T-helper 17 cell (primary cell): ENCODE measurements around the gene FOXO6. TPM values are rescaled to one million over a fixed set of nuclear protein-coding genes. Genes with fewer than 3 reads are reported as not detected.

Experiments
- ATAC-seq: fragments of 150-1000 bp; cut with Tn5 transposase; 2 replicates; pipeline ENCODE4 v1.10.0; 2021; ENCODE audit warnings: mild to moderate bottlenecking, moderate library complexity
- DNase-seq, 3 donors: peaks; one replicate each; pipeline versions ENCODE4 v3.0.0 to v3.0.0-alpha.2; 2020 to 2021
- H3K9me3 ChIP-seq: one replicate; pipeline ENCODE4 v1.7.0; 2013; ENCODE audit warnings: low read length, mild to moderate bottlenecking; ENCODE audit not compliant: control insufficient read depth, poor library complexity, severe bottlenecking
- H3K27ac Mint-ChIP-seq: one replicate; pipeline ENCODE4 v1.8.0; 2022; ENCODE audit warnings: mild to moderate bottlenecking, moderate library complexity, mixed read lengths
- H3K27me3 Mint-ChIP-seq: one replicate; pipeline ENCODE4 v1.8.0; 2022; ENCODE audit warnings: mixed read lengths
- H3K36me3 Mint-ChIP-seq: one replicate; pipeline ENCODE4 v1.8.0; 2022; ENCODE audit warnings: low read depth, mixed read lengths
- H3K4me1 Mint-ChIP-seq: one replicate; pipeline ENCODE4 v1.8.0; 2022; ENCODE audit warnings: mild to moderate bottlenecking, mixed read lengths
- H3K4me3 Mint-ChIP-seq: one replicate; pipeline ENCODE4 v1.8.0; 2022; ENCODE audit warnings: mild to moderate bottlenecking, moderate library complexity, mixed read lengths
- total RNA-seq, 4 donors: library from RNA in 2 of 4; stranded (reverse) in 2 of 4; gene quantifications; one replicate each; pipeline ENCODE4 v1.2.3 and lab custom pipeline; 2022 to 2026

FOXO6 gene
- total RNA-seq (1 to 10 TPM in 1 of 2 donors, under 1 TPM in 1; 0.86 to 1.8 TPM), total RNA-seq (lab: John Stamatoyannopoulos, UW) (0.23 to 0.68 reads per million in 2 donors)

DNA sequence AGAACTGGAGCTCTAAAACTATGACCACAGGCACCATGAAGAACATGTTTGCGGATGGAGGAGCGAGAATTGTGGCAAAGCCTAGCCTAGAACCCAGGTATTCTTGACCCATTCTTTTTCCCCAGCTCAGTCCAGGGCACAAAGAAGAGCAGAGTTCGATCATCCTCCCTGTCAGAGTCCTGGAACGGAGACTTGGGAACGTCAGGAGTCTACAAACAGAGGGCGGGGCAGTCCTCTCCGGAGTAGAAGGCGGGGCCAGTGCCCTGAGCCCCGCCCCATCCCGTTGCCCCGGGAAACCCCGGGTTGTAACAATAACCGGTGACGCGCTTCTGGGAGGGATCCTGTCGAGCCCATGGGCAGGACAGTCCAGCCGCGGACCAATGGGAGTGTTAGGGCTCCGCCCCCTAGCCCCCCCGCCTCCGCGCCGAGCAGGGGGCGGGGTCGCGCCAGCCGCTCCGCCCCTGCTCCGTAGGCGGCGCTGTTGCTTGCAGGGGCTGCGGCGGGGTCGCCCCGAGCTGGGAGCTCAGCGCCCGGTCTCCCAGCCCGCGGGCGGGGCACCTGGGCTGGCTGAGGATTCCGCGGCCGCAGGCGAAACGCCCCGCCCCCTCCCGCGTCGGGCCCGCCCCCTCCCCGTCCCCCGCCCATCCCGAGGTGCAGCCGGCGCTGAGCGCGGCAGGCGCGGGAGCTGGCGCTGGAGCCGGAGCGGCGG lies at the start of gene FOXO6:
TSS of gene FOXO6 (plus strand) at position 649 of the 709 bp plus-strand sequence.
- DNase-seq (peak; percentile 88 to 91 (median 88)), ATAC-seq (peak; percentile 92)
- H3K9me3 ChIP-seq, result no peaks in the 10 kb centered on the region
- peaks cover 4% of the 10 kb centered on the region for H3K36me3 Mint-ChIP-seq
- H3K4me3 Mint-ChIP-seq, result peak within 1 kb of the TSS; percentile 76
- peak within 1 kb of the TSS; percentile 91 for H3K27ac Mint-ChIP-seq
- peaks cover 32% of the 10 kb centered on the region for H3K27me3 Mint-ChIP-seq
- H3K4me1 Mint-ChIP-seq, result peaks cover 15% of the 10 kb centered on the region

DNA sequence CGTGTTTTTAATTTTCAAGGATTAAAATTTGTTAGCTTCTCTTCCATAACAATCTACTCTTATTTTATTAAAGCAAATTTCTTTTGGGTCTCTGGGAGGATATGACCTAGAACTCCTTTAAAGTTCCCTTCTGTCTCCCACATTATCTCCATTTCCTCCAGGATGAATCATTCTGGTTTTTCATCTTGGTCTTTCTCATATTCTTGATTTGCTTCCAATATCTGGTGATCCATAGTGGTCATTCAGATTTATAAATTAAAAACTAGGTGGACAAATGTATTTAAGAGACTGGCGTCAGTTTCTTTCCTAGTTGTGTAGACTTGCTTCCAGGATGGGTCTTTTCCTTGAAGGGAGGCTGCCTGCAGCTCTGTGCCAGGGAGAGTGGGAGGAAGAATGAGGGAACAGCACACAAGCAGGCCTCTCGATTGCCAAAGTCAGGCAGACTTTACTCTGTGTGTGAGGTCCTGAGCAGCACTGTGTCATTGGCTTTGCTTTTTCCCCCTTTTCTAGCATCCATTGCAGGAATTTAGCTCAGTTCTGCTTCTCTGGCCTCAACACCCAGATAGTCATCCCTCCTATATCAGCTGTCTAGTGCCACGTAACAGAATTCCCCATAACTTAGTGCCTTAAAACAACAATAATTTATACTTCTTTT lies 48.1 kb upstream of the FOXO6 start:
- Mint-ChIP-seq H3K4me3 (no peak overlapping the region), H3K27ac (no peak overlapping the region), H3K36me3 (peaks cover 3% of the 10 kb centered on the region), H3K27me3 (peaks cover 33% of the 10 kb centered on the region), H3K4me1 (peaks cover 4% of the 10 kb centered on the region)
- ATAC-seq (no peak), DNase-seq (no peak)
- no peaks in the 10 kb centered on the region for H3K9me3 ChIP-seq

DNA sequence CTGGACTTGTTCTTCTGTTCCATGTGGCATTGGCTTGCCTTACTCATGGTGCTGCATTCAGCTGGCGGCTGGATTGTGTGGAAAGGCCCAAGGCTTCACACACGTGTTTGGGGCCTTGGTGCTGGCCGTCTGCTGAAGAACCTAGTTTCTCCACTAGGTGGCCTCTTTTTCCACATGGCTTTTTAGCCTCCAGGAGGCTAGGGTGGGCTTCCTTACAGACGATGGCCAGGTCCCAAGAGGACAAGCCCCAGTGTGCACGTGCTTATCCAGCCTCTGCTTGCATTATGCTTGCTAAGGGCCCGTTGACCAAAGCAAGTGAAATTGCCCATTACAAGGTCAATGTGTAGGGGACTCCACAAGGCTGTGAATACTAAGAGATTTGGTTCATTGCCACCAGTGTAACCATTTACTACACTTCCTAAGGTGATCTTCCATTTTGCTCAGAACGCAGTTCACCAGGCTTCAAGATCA lies 47.5 kb upstream of the FOXO6 start:
- no peaks in the 10 kb centered on the region for H3K9me3 ChIP-seq
- peaks cover 39% of the 10 kb centered on the region for H3K27me3 Mint-ChIP-seq
- no peak overlapping the region for H3K27ac Mint-ChIP-seq
- H3K4me1 Mint-ChIP-seq, result peaks cover 4% of the 10 kb centered on the region
- no peak overlapping the region for H3K4me3 Mint-ChIP-seq
- ATAC-seq (no peak), DNase-seq (no peak)
- H3K36me3 Mint-ChIP-seq, result peaks cover 3% of the 10 kb centered on the region

DNA sequence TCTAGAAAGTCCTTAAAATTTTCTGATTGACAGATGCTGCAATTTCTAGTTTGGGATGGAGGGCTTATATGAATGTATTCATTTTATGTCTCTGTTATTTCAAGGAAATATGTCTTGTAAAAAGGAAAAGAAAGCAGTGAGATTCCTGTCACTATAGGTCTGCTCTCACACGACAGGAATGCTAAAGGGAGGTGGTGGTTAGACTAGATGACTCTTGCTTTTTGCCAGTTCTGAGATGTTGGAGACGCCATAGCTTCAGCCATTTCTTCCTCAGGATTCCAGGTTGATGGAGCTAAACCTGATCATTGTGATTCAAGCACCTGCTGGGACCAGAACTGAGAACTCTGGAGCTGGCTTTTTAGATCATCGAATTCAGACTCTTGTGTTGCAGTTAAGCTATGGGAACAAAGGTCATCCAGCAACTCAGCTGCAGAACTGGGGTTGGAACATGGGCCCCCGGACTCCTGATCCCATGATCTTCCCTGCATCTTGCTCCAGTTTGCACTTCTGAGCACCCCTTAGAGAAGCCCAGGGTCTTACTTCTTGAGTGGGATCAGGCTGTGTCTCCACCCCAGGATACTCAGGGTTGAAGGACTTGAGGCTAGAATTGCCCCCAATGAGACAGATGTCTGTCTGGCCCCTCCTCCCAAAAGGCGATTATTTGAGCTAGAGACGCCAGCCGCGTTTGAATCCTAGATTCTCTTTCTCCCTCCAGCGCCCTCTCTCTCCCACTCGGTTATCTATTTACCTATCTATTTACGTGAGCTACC lies 46.7 kb upstream of the FOXO6 start:
- H3K4me3 Mint-ChIP-seq, result no peak overlapping the region
- H3K4me1 Mint-ChIP-seq, result peaks cover 4% of the 10 kb centered on the region
- DNase-seq, result no peak
- H3K27me3 Mint-ChIP-seq, result peaks cover 45% of the 10 kb centered on the region
- no peaks in the 10 kb centered on the region for H3K9me3 ChIP-seq
- H3K27ac Mint-ChIP-seq, result no peak overlapping the region
- H3K36me3 Mint-ChIP-seq, result peaks cover 3% of the 10 kb centered on the region
- no peak for ATAC-seq

DNA sequence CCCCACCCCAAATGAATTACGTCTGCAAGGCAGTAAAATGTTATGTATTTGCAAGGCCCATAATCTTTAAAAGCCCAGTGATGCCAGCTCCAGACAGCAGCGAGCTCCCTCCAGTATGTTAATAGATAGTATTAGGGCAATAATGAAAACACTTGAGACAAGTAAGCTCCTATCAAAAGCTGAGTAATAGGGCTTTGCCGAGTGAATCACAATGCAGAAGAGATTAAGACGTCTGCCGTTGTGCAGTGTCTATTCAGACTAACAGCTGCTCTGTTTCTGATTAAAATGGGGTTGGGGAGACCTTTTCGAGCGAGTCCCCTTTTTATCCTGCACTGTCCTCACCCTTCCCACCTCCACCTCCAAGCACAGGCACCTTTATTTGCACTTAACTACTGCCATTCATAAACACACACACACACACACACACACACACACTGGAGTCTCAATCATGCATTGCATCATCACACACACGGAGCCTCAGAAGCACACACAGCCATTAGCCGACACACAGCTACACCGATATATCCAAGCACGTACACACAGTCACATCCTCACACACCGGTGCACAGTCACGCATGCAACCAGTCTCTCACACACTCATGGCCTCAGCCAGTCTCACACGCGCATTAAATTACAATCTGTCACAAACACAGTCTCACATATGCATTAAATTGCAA lies 46.0 kb upstream of the FOXO6 start:
- DNase-seq (no peak), ATAC-seq (no peak)
- no peak overlapping the region for H3K4me3 Mint-ChIP-seq

DNA sequence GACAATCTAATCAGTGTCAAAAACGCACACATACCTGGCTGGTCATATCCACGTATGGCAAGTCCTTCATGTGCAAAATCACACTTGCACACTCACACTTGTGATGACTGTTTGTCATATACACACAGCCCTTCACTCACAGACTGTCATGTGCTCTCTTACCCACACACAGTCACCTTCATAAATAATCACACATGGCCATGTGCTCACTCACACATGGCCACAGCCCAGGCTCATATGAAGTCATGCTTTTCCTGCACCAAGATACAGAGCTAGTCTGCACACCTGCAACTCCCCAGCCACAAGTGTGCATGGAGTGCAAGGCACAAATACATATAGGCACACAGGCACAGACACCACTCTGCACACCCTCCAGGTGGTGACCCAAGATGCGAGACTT lies 45.4 kb upstream of the FOXO6 start:
- H3K9me3 ChIP-seq, result no peaks in the 10 kb centered on the region
- no peak overlapping the region for H3K27ac Mint-ChIP-seq
- peaks cover 46% of the 10 kb centered on the region for H3K27me3 Mint-ChIP-seq
- H3K4me1 Mint-ChIP-seq, result peaks cover 6% of the 10 kb centered on the region
- H3K4me3 Mint-ChIP-seq, result no peak overlapping the region
- ATAC-seq (no peak), DNase-seq (no peak)
- peaks cover 4% of the 10 kb centered on the region for H3K36me3 Mint-ChIP-seq

More for the DNA sequence above, 46.0 kb upstream of the FOXO6 start:
- no peaks in the 10 kb centered on the region for H3K9me3 ChIP-seq
- Mint-ChIP-seq H3K4me1 (peaks cover 4% of the 10 kb centered on the region), H3K27me3 (peaks cover 44% of the 10 kb centered on the region), H3K36me3 (peaks cover 3% of the 10 kb centered on the region), H3K27ac (no peak overlapping the region)

DNA sequence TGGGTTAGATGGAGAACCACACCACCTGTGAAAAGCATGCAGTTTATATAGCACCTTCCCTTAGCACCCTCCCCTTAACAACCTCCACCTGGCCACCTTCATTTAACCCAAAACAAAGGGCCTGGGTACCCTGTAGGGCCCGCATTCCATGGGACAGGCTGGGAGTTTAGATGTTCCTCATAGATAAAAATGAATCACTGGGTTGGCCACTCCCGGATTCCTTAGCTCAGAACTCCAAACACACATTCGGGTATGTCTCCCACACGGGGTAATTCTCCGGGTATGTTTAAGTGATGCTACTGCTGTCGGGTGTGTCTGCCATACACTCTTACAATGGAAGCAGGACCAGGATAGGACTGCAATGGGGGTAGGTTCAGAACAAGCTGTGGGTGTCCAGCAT lies 43.9 kb upstream of the FOXO6 start:
- no peaks in the 10 kb centered on the region for H3K9me3 ChIP-seq
- ATAC-seq (no peak), DNase-seq (no peak)
- peaks cover 46% of the 10 kb centered on the region for H3K27me3 Mint-ChIP-seq
- H3K36me3 Mint-ChIP-seq, result peaks cover 4% of the 10 kb centered on the region
- no peak overlapping the region for H3K27ac Mint-ChIP-seq
- H3K4me1 Mint-ChIP-seq, result peaks cover 8% of the 10 kb centered on the region
- no peak overlapping the region for H3K4me3 Mint-ChIP-seq

DNA sequence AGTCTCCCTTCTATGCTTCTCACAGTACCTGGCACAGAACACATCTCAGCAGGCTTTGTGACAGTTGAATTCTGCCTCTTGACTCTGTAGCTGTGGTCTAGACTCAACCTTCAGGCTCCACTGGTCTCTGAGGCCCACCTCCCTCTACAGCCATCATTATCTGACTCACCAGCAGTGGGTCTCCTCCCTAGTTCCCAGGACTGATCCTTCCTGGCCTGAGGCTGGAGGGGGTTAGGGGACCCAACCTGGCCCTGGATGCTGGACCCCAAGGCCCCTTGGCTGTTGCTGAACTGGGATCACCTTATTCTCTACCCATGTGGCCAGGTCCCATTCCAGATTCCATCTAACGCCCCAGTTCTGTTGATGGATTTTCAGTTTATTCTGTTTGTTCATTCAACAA lies 43.1 kb upstream of the FOXO6 start:
- H3K27ac Mint-ChIP-seq, result no peak overlapping the region
- H3K4me3 Mint-ChIP-seq, result no peak overlapping the region
- ATAC-seq (no peak), DNase-seq (no peak)
- H3K36me3 Mint-ChIP-seq, result peaks cover 4% of the 10 kb centered on the region
- peaks cover 8% of the 10 kb centered on the region for H3K4me1 Mint-ChIP-seq
- peaks cover 44% of the 10 kb centered on the region for H3K27me3 Mint-ChIP-seq
- H3K9me3 ChIP-seq, result no peaks in the 10 kb centered on the region

DNA sequence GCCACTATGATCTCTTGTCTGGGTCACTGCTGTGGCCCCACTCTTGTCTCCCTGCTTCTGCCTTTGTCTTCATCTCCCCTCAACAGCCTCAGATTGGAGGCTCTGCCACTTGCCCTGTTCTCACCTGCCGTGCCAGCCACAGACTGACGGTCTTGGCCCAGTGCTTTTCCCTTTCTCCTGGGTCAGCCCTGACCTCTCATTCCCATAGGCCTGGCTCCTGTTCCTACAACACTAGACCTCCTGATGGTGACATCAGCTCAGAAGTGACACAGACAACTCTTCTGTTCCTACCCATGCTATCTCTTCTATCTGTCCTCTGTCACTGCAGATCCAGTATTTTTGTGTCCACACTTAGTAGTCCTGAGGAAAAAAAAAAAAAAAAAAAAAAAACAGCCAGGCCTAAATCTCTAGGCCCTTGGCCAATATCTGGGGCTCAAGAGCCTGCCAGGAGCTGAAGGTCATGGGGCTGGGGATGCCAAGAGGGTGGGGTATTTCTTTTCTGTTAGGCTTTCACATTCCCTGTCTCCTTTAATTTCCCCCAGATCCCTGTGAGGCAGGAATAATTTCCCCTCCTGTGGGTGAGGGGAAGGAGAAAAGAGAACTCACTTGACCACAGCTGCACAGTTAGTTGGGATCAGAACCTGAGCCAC lies 42.0 kb upstream of the FOXO6 start:
- Mint-ChIP-seq H3K4me1 (peaks cover 8% of the 10 kb centered on the region), H3K27me3 (peaks cover 35% of the 10 kb centered on the region), H3K4me3 (no peak overlapping the region), H3K36me3 (peaks cover 4% of the 10 kb centered on the region), H3K27ac (no peak overlapping the region)
- DNase-seq, result no peak
- ATAC-seq, result no peak
- H3K9me3 ChIP-seq, result no peaks in the 10 kb centered on the region

DNA sequence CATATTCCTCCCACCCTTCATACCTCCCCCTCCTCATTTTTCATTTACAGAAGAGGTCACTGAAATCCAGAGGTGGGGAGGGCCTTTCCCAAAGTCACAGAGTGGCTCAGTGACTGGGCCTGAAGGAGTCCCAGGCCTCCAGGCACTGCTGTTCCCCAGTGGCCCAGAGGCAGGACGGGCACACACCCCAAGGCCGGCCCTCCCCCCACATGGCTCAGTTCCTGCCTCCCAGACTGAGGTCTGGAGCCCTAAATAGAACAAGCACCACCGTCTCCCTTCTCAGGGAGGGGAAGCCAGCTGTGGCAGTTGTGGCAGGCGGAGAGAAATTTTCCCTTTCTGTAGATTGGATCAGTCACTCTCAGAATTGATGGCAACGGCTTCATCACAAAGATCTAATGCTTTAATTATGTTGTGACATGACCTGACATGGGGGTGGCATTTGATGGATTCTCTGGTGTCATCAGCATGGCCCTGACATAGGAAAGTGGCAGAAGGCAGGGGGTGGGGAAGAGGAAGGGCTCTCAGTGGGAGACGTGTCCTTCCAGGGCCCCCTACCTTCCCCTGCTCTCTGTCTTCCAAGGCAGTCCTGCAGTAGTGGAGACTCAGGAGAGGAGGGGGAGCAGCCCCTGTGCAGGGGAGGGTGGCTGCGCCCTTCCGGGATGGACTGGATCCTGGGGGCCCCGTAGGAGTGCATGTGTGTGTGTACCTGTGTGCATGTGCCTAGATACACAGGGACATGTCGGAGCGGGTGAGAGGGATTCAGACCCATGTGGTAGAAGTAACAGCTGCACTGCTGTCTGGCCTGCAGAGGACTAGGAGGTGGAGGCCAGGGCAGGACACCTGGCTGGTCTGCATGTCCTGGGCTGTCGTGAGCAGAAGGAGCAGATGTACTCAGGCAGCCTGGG lies 41.2 kb upstream of the FOXO6 start:
- Mint-ChIP-seq H3K36me3 (peaks cover 4% of the 10 kb centered on the region), H3K27ac (no peak overlapping the region), H3K4me1 (peaks cover 8% of the 10 kb centered on the region), H3K4me3 (no peak overlapping the region), H3K27me3 (peaks cover 39% of the 10 kb centered on the region)
- H3K9me3 ChIP-seq, result no peaks in the 10 kb centered on the region
- DNase-seq (no peak), ATAC-seq (no peak)

DNA sequence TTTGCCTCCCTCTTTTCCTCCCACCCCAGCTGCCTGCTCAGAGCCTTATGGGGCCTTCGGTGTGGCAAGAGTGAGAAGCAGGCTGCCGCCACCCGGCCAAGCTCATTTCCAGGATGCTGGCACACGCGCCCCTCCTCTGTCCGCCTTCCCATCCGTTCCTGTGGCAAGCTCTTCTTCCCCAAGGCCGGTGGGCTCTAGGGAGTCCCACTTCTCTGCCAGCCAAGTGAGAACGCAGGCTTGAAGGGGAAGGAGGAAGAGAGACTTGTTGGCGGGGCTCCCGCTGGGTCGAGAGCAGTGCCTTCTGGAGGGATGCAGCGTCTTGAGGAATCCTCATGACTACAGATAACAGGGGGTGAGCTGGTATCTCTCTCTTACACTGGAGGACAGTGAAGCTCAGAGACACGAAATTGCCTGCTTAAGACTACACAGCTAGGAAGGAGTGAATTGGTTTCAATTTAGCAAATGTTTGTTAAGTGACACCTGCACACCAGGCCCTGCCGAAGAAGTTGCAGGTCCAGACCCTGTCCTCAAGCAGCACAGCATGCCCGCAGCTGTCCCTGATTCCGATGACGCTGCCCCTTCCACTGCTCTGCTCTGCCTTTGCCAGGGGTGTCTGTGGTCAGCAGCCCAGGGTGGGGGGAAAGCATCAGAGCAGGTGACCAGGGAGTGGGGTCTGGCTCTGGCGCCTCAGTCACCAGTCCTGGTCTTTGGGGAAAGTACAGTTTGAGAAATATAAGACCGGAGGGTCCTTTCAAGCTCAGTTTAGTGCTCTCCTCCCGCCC lies 40.1 kb upstream of the FOXO6 start:
- H3K36me3 Mint-ChIP-seq, result peaks cover 2% of the 10 kb centered on the region
- DNase-seq (no peak), ATAC-seq (no peak)
- peaks cover 4% of the 10 kb centered on the region for H3K4me1 Mint-ChIP-seq
- H3K9me3 ChIP-seq, result no peaks in the 10 kb centered on the region
- no peak overlapping the region for H3K27ac Mint-ChIP-seq
- no peak overlapping the region for H3K4me3 Mint-ChIP-seq
- peaks cover 32% of the 10 kb centered on the region for H3K27me3 Mint-ChIP-seq
